ENCODE results near the gene USP36.

USP36 gene

DNA sequence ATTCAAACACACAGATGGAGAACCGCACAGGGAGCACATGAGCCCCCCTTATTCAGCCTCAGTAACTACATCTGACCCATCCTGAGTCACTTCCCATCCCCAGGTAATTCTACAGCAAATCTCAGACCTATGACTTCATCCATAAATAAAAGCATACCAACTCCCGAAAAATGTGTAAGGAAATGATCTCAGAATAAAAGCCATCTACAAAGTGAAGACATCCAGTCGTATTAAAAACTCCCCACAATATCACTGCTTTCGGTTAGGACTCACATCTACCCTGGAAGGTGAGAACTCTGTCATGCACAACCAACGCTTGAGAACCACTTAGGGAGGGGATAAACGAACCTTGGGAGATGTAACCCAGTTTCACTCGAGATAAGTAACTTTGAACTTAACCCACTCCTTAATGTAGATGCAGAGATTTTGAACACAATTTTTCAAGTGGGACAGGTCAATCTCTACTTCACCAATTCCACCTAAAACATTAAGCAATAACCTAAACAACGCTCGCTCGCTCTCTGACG is 1.3 kb downstream of the USP36 start:
- no peak for DNase-seq (ENCODE audit: low read depth in 2 of 2)

DNA sequence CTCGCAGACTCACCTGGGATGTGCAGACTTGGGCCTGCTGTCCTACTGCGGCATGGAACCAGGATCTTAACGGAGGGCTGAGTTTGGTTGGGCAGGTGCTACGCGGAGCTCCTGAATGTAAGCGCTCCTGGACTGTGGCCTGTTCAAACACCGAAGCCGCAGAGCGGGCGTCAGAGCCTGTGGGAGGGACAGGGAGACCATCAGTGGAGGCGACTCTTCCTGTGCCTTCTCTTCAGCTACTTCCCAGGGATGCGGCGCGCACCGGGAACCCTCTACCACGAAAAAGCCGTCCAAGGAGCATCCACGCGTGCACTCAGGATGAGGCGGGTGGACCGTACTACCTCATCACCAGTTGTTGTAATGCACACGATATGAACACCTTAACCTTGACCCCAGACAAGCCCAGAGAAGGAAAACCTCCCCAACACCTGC is 2.0 kb downstream of the USP36 start:
- DNase-seq (ENCODE audit: low read depth in 2 of 2), result no peak

GRCh38 chr17:78836420-78837021 is 4.1 kb downstream of the USP36 start:
- no peak for DNase-seq (ENCODE audit: low read depth in 2 of 2)

DNA sequence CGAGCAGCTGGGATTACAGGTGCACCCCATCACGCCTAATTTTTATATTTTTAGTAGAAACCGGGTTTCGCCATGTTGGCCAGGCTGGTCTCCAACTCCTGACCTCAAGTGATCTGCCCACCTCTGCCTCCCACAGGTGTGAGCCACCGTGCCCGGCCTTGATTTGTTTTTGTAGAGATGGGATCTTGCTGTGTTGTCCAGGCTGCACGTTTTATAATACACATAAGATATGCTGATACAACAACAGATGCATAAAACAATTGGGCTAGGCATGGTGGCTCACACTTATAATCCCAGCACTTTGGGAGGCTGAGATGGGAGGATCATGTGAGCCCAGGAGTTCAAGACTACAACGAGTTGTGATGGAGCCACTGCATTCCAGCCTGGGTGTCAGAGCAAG is 6.0 kb downstream of the USP36 start:
- no peak for DNase-seq (ENCODE audit: low read depth in 2 of 2)

DNA sequence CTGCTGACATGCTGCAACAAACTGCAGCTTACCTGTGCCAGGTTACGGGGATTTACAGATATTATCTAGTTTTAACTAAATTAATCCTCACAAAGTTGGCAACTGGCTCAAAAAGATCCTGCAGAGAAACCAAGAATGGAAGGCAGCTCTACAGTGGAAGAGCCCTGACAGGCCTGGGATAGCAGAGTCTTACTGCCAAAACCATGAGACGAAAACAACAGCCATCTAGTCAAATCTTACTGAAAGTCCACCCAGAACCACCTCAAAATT is 8.1 kb downstream of the USP36 start:
- DNase-seq (ENCODE audit: low read depth in 2 of 2), result no peak

GRCh38 chr17:78831688-78832540 is 8.7 kb downstream of the USP36 start:
- no peak for DNase-seq (ENCODE audit: low read depth in 2 of 2)

DNA sequence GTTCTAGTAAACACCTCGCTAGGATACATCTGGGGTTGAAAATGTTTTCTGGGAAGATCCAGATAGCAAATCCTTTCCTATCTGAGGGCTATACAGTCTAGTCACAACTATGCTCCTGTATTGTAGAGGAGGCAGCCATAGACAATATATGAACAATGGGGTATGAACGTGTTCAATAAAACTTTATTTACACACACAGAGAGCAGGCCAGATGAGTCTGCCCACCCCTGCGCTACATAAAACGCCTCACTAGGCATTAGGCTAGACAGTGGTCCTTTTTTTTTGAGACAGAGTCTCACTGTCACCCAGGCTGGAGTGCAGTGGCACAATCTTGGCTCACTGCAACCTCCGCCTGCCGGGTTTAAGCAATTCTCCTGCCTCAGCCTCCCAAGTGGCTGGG is 11.1 kb downstream of the USP36 start:
- DNase-seq (ENCODE audit: low read depth in 2 of 2), result no peak

DNA sequence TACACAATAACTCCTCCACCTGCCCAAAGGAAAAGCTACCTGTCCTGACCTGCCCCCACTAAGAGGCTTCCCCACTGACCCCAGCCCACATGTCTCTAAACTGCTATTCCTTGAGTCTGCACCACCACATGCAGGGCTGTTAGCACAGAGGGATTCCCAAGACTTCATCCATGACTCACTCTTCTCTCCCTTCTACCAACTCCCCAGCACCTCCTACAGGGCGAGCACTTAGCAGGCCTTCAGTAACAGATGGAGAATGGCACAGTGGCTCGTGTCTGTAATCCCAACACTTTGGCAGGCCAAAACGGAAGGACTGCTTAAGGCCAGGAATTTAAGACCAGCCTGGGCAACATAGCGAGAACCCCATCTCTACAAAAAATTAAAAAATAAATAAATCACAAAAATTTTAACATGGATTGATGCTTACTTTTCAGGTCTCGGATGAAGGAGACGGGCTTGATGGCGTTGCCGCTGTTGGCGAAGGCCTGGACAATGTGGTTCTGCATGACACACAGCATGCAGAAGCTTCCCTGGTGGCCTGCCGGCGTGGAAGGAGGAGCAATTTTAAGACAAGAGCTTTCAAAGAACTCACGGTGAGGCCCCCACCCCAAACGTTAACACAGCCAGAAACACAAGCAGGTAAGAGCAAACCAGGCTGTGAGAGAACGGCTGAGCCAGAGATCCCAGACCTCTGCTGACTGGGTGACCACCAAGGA is 12.0 kb downstream of the USP36 start:
- DNase-seq (ENCODE audit: low read depth in 2 of 2), result no peak

DNA sequence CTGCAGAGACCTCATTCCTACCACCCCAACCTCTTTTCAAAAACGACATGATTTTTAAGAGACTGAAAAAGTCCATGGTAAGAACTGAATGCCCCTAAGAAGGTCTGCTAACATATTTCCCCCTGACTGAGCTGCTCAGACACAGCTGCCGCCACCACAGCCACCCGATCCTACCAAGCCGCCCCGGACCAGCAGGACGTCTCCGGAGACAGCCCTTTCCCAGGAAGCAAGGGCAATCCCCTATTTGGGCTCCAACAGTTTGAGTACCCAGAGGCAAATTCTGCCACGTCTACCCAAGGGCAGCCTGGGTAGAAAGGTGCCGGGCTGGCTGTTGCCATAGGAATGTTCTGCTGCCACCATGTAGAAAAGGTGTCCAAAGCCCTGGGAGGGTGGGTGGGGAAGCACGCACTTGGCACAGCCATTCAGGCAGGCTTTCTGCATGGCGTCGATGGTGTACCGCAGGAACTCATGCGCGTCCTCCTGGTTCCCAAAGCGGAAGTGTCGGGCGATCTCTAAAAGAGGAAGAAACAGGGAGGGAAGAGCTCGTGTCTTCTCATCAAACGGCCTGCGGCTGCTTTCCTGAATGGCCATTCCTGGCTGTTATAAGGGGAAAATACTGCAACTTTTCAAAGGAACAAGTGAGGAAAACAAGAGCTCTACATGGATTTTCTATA is 13.6 kb downstream of the USP36 start:
- DNase-seq (ENCODE audit: low read depth in 2 of 2), result no peak

GRCh38 chr17:78826421-78826820 is 14.2 kb downstream of the USP36 start:
- no peak for DNase-seq (ENCODE audit: low read depth in 2 of 2)

GRCh38 chr17:78825696-78826095 is 14.9 kb downstream of the USP36 start:
- DNase-seq (ENCODE audit: low read depth in 2 of 2), result no peak

- DNase-seq (ENCODE audit: low read depth in 2 of 2), result no peak
Observed at GRCh38 chr17:78824240-78824639, 16.4 kb downstream of the USP36 start.

GRCh38 chr17:78823282-78824046 is 17.1 kb downstream of the USP36 start:
- no peak for DNase-seq (ENCODE audit: low read depth in 2 of 2)

GRCh38 chr17:78822552-78822951 is 18.1 kb downstream of the USP36 start:
- no peak for DNase-seq (ENCODE audit: low read depth in 2 of 2)

- no peak for DNase-seq (ENCODE audit: low read depth in 2 of 2)
Observed at GRCh38 chr17:78821961-78822360, 18.7 kb downstream of the USP36 start.

GRCh38 chr17:78820841-78821240 is 19.8 kb downstream of the USP36 start:
- no peak for DNase-seq (ENCODE audit: low read depth in 2 of 2)

DNA sequence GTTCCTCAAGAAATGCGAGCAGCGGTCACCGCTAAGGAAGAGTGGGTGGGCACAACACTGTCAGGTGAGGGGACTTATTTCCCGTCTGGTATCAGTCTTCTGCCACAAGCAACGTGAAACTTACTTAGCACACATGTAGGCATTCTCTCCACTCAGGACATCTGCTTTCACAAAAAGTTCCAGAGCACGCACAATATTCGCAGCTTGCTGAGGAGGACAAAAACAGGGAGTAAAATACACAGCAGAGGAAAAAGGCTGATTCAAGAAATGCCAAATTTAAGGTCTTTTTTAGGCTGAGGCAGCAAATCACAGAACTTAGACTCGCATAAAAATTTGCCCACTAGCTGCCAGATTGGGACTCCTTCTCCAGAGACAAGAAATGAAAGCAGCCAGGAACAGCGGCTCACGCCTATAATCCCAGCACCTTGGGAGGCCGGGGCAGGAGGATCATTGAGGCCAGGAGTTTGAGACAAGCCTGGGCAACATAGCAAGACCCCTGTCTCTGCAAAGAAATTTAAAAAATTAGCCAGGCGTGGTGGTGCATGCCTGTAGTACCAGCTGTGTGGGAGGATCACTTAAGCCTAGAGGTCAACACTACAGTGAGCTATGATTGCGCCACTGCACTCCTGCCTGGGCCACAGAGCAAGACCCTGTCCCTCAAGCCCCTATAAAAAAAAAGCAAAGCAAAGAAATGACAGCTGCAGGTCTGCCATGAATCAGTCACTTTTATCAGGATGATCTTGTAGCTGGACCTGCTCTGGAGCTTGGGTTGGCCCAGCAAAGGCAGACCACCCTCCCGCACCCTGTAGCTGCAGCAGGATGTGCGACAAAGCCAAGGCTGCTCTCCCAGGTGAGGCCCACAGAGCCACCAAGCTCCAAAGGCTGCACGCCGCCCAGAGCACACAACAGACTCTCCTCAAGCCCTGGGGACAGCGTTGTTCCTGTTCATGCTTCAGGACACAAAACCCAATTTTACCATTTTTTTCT is 20.5 kb downstream of the USP36 start:
- no peak for DNase-seq (ENCODE audit: low read depth in 2 of 2)

GRCh38 chr17:78819402-78819801 is 21.2 kb downstream of the USP36 start:
- DNase-seq (ENCODE audit: low read depth in 2 of 2), result no peak

DNA sequence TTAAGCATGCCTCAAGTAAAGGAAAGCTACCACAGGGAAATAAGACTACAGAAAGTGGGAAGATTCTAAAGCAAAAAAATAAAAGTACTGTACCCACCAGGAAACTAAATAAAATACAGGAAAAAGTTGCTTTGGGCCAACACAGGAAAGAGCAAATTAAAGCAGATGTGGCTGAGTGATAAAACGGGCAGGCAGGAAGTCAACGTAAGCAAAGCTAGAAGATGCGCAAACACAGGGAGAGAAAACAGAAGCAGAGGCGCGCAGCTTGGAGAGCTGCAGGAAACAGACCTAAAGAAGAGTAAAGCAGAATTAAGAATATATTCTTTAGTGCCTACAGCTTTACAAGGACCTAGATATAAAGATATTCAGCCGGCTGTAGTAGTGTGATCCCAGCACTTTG is 21.7 kb downstream of the USP36 start:
- no peak for DNase-seq (ENCODE audit: low read depth in 2 of 2)

DNA sequence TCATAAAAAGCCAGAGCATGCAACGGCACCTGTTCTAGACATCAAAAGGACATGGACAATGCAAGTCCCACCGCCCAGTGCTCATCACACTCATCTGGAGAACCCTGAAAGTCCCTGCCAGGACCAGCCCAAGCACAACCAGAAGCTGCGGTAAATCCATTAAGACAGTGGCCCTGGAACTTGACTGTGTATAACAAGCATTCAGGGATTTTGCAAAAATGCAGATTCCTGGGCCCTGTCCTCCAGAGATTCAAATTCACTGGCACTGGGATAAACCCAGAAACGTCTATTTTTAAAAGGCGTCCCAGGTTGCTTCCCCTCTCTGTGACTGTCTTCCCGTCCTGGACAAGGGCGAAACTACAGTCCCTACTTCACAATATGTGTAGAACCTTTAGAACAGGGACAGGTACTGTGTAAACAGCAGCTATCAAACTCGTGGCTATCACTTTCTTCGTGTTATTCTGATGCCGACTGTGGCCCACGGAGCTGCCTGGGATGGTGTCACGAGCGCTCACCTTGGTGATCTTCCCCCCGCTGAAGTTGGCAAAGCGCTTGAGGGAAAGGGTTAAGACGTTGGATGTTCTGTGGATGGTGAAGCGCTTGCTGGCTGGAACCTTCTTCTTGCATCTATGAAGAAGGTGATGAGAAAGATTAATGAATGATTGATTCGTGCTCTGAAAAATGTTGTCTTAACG is 22.3 kb downstream of the USP36 start:
- no peak for DNase-seq (ENCODE audit: low read depth in 2 of 2)
